Measurements from ENCODE around the gene OR5B3.
"Not testable (repeated sequence)": the region's sequence is repeated elsewhere in the genome, so short reads cannot be mapped to it uniquely, and the experiment has no call there.

The OR5B3 gene
- total RNA-seq = 0 reads per million in 2 donors

DNA sequence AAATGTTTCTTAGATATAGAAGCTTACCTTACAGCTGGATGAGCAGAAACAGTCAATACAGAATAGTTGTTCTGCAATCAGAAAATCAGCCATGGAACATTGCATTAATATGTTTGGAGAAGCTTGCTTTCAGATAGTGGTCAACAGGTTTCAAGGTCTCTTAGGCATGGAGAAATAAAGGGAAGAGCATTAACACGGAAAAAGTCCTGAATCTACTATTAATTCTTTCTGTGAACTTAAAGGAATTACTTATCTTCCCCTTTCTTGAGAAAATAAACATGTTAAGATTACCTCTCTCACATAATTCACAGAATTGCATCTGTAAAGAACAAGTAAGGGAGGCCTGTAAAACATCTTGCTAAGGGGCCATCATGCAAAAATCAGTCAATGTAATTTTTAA lies at the start of gene OR5B3:
OR5B3 (minus strand) TSS at position 101 of the 400 bp plus-strand sequence. CDS start 3,465 bp downstream, outside the sequence.
- no peak for DNase-seq

DNA sequence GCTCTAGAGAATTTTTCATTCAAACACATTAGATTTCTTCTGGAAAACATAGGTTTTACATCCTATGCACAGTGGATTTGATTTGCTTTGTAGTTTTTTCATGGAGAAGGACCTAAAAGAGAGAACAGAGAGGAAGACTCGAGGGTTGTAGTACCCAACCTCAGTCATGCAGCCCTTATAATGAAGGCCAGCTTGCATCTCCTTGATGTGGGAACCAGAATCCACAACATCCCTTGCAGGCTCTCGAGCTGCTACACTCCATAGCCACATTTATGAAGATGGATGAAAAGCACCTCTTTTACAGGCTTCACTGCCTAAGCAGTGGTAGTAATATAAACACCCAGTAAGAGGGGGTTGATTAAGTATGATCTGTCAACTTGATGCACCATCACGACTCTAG lies 44.9 kb upstream of the OR5B3 start:
- DNase-seq = no peak

DNA sequence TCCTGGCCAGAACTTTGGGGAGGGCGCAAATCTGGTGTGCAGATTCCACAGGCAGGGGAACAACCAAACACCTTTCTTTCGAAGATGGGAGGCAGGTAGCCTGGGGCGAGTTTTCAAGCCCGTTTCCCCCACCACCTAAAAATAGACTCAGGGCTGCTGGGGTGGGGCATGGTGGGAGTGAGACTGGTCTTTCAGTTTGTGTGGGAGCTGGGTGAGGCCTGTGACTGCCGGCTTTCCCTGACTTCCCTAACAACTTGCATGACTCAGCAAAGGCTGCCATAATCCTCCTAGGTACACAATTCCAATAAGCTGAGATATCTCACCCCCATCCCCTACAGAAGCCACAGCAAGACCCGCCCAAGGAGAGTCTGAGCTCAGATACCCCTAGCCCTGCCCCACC lies 39.6 kb upstream of the OR5B3 start:
- no peak for DNase-seq

DNA sequence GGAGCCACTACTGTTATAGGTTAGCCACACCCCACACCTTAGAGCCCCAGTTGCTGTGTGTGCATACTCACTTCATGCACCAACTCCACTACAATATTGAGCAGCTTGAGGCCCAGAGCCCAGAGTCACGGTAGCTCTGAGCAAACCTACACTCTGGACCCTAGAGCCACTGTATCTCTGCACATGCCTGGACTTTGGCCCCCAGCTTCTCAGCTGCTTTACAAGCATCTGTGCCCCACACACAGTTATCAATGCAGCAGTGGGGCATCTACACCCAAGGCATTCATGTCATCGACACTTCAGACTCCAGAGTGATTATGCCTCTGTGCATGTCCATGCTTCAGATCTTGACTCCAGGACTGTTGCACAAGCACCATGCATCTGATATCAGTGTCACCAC lies 37.6 kb upstream of the OR5B3 start:
- no peak for DNase-seq

DNA sequence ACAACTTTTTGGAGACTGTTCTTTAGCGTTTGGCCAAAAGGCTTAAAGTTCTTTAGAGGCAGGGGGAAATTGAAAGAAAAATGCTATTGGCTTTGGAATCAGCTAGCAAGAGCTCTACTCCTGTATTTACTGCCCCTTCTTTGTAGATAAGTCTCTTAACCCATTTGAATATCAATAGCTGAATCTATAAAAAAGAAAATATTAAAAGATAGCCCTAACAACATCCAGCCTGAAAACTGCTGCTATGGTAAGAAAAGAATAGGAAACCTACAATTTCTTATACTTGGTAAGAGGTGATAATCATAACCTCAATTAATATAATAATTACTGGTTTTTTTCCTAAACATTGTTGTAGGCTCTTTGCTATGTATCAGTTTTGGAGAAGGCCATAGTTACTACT lies 35.5 kb upstream of the OR5B3 start, which contains the start of gene OR5B12:
OR5B12 (minus strand) TSS at position 101 of the 400 bp plus-strand sequence. CDS start 2,085 bp downstream, outside the sequence.
- DNase-seq = no peak

DNA sequence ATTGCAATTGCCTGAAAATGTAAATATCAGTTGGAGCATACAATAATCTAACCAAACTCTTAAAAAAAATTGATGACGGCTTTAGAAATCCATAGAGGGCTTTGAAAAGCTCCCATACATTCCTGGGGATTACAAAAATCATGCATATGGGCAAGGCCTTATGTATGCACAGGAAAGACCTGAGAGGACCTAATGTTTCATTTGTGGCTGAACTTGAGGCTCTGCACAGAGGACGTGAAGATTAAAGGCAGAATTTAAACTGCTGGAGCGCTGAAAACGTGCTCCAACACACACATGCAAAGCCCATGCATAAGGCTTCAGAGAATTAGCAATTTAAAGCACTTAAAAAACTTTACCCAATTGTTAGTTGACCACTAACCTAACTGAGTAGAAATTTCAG lies 31.8 kb upstream of the OR5B3 start:
- no peak for DNase-seq

DNA sequence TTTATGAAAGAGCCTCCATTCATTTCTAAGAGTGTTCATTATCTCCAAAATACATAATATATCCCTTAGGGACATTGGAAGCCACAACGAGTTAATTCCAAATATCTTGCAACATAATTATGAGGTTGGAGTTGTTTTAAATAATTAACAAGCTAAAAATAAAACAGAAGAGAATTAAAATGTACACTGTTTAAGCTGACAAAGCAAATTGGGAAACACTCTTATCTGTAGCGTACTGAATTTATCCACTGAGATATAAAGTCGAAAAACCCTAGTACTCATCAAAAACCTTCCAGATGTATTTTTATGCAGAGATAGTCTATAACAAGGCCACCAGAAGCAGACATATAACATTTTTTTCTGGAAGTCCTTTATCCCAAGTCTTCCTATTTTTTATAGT lies 27.5 kb upstream of the OR5B3 start:
- no peak for DNase-seq

DNA sequence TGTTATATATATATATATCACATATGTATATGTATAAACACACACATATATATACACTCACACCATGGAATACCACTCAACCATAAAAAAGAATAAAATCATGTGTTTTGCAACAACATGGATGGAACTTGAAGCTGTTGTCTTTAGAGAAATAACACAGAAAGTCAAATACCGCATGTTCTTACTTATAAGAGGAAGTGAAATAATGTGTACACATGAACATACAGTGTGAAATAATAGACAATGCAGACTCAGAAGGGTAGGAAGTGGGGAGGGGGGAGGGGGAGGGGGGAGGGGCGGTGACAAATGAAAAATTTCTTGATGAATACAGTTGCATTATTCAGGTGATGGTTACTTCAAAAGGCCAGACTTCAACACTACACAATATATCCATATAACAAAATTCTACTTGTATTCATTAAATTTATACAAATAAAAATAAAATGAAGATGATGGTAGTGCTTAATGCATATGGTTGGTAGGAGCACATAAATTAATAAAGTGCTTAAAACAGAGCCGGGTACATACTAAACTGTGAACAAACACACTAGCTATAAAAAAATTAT lies 27.0 kb upstream of the OR5B3 start:
- no peak for DNase-seq

DNA sequence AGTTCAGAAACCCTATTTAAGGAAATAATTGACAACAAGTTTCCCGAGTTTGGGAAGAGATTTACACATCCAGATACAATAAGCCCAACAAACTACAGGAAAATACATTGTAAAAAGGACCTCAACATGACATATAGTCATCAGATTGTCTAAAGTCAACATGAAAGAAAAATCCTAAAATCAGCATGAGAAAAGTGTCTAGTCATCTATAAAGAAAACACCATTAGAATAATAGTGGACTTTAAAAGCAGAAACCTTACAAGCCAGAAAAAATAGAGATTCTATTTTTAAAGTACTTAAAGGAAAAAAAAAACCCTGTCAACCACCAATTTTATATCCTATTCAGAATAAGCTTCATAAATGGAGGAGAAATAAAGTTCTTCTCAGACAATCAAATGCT lies 22.6 kb upstream of the OR5B3 start:
- DNase-seq = no peak

DNA sequence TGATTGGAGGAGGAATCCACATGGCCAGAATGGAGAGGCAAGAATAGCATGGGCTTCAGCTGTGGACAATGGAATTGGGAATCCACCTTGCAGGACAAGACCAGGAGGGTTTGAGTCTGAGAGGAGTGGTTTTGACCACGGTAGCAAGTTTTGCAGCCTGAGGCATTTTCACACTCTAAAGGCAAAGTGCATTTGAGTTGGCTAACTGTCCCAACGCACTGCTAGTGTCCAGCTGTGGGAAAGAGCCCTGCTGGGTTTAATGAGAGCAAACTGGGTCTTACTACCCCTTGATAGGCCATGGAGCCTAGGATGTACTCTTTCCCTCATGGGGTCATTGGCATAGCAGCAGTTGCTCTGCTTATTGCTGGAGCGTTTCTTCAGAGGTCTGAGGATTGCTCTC lies 21.3 kb upstream of the OR5B3 start, which contains the start of gene OR5B2:
OR5B2 (minus strand) TSS at position 101 of the 400 bp plus-strand sequence. CDS start 4,860 bp downstream, outside the sequence.
- DNase-seq = no peak

DNA sequence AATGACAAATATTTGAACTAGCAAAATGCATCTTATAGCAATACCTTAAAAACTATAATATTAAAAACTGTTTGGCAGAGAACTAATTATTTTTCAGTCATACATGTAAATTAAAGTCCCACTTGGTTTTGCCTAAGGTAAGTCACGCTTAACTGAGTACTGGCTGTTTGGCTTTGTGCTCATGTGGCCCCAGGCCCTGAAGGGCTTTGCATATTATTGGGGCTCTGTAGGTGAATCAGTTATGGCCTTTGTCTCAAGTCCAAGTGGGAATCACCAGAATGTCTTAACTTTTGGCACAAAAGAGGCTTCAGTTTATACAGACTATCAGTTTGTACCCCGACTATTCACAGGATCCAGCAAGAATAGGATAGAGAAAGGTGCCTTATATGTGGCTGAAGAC lies 7.1 kb downstream of the OR5B3 start:
- DNase-seq = not testable (repeated sequence)

DNA sequence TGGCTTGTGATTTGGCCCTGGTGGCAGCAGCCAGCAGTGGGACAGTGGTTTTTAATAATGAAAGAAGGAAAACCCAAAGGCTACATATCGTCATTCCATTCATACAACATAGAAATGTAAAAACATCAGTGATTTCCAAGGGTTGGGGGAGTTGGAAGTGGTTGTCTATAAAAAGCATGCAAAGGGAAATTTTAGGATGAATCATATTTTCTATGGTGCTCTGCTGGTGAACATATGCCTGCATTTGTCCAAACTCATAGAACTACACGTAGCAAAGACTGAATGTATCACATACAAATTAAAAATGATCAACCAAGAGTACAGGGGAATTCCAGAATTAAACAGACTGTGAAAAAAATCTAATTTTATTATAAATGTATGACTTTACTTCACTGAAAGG lies 11.1 kb downstream of the OR5B3 start:
- DNase-seq = no peak

DNA sequence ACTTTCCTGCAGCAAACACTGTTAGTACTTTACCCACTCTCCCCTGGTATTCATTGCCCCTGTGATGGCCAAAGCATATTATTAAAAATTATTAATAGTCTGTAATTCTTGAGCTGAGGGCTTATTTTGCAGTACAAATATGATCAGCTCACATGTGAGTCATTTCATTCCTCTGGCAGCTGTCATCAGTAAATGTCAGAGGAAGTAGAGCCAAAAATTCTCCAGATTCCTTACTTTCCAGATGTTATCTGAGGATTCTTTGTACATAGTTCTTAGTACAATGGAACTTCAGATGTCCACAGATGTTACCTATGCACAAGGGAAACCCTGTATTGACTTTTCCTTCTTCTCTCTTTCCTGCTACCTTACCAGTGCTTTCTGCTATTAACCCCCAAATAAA lies 12.5 kb downstream of the OR5B3 start:
- no peak for DNase-seq

DNA sequence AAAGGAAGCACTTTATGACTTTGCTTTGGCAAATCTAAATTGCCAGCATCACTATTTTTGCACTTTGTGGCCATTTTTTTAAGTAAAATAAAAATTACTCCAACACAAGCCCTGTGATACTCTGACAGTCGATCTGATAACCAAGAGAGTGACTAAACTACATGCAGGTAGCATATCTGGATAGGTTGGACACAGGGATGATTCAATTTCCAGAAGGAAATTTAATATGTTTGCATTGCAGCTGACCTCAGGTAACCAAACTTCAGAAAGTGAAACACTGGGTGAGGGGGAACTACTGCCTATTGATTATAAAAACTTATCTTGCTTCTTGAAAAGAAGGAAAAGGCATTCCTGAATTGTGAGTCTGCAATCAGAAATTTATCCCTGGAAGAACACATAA lies 13.9 kb downstream of the OR5B3 start:
- DNase-seq = no peak

DNA sequence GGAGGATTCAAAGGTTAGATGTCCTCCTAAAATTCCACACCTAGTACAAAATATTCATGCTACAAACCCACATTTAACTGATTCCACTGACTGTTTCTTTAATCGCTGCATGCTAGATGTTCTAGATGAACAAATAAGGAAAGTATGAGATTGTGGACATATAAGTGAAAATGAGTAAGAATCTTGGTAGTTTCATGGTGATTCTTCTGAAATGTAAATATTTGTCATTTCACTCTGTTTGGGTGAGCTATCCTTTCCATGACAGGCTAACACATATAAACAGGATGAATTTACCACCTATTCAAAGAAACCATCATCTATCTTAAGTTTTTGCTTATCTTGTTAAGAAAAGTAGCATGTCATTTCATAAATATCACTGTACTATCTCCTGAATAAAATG lies 14.8 kb downstream of the OR5B3 start:
- no peak for DNase-seq

DNA sequence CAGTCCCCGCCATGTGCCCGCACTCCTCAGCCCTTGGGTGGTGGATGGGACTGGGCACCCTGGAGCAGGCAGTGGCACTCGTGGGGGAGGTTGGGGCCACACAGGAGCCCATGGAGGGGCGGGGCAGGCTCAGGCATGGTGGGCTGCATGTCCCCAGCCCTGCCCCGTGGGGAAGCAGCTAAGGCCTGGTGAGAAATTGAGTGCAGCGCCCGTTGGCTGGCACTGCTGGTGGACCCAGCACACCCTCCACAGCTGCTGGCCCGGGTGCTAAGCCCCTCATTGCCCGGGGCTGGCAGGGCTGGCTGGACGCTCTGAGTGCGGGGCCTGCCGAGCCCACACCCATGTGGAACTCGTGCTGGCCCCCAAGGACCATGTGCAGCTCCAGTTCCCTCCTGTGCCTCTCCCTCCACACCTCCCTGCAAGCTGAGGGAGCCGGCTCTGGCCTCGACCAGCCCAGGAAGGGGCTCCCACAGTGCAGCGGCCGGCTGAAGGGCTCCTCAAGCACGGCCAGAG lies 16.1 kb downstream of the OR5B3 start:
- no peak for DNase-seq

DNA sequence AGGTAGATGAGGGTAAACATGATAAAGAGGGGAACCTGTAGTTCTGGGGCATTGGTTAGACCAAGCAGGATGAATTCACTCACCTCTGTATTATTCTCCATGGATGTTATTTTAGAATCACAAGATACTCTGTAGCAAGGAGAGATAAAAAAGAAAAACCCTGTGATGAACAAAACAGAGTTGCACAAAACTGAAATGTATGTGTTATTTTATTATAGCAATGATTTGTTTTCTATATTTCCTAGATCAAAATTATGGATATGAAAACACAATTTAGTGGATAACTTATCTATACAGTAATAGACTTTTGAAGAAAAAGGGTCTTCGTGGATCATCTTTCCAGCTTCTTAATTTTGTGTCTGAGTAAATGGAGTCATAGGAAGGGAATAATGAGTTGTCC lies 47.7 kb downstream of the OR5B3 start, which contains the start of gene OR5B17:
OR5B17 (minus strand) TSS at position 101 of the 400 bp plus-strand sequence; CDS start at position 101, 0 bp downstream.
- no peak for DNase-seq

DNA sequence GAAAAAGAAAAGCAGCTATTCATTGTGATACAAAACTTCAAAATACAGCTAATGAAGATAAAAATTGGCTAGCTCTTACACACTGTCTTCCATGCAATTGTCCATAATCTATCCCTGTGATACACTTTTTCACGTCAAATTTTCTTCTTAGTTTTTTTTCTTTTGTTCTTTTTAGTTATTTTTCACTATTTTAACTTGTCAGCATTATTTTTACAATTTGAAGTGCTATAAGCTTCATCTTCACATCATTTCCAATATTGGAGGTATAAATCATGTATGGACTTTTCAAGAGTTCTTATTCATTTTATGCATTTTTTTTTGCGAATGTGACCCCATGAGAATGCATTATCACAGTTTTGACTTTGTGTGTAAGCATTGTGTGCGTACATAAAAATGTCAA lies 51.9 kb downstream of the OR5B3 start:
- no peak for DNase-seq
